Brain microvascular endothelial cell (primary cell): ENCODE results near the gene SELE.

Experiments used
- DNase-seq: peaks from one replicate; pipeline ENCODE4 v3.0.0-alpha.2; 2020
- H3K27ac ChIP-seq: fragments of 250-450 bp; sonication (Bioruptor Pico); 2 replicates; pipeline ENCODE4 v1.5.1; 2020; ENCODE audit warnings: mild to moderate bottlenecking, moderate library complexity
- H3K27me3 ChIP-seq: fragments of 250-450 bp; sonication (Bioruptor Pico); replicated peaks from 2 replicates; pipeline ENCODE4 v1.5.1; 2020; ENCODE audit warnings: mild to moderate bottlenecking
- H3K36me3 ChIP-seq: fragments of 250-450 bp; sonication (Bioruptor Pico); replicated peaks from 2 replicates; pipeline ENCODE4 v1.5.1; 2020; ENCODE audit warnings: mild to moderate bottlenecking
- H3K4me3 ChIP-seq: 2 replicates; pipeline ENCODE4 v1.5.1; 2011; ENCODE audit warnings: low read depth, mild to moderate bottlenecking, control low read depth, low read length, moderate library complexity
- CTCF ChIP-seq: IDR thresholded peaks from 2 replicates; pipeline ENCODE4 v1.5.1; 2011; ENCODE audit warnings: low read depth, mild to moderate bottlenecking, moderate library complexity, low read length, control low read depth, inconsistent platforms; ENCODE audit errors: missing control alignments
- in situ Hi-C: cut with HindIII; loops from 2 replicates; pipeline ENCODE4 v1.10.0; 2017; ENCODE audit warnings: low sequenced_read_pairs, low pct_ligation_motif_present

The SELE gene

GRCh38 chr1:169733924-169734323, at the start of gene SELE:
Gene SELE (minus strand): TSS chr1:169734079. CDS start chr1:169733612, 467 bp downstream.
- H3K27ac ChIP-seq: no peak within 1 kb of the TSS
- H3K36me3 ChIP-seq: no peaks in the 10 kb centered on the region
- no peak for TF ChIP-seq CTCF
- H3K4me3 ChIP-seq: no peak within 1 kb of the TSS
- no peaks in the 10 kb centered on the region for H3K27me3 ChIP-seq
- no peak for DNase-seq
- in situ Hi-C loops: no loop called here

GRCh38 chr1:169782596-169782995, 48.7 kb upstream of the SELE start:
- Histone ChIP-seq H3K36me3 (no peaks in the 10 kb centered on the region), H3K27me3 (no peaks in the 10 kb centered on the region), H3K27ac (no peak overlapping the region), H3K4me3 (no peak overlapping the region)
- no peak for TF ChIP-seq CTCF
- no peak for DNase-seq
- in situ Hi-C loops: no loop called here

GRCh38 chr1:169779970-169780369, 46.1 kb upstream of the SELE start:
- Histone ChIP-seq H3K4me3 (no peak overlapping the region), H3K36me3 (no peaks in the 10 kb centered on the region), H3K27me3 (no peaks in the 10 kb centered on the region), H3K27ac (peak overlapping the region; percentile 78)
- in situ Hi-C loops: no loop called here
- peak; percentile 66 for DNase-seq
- TF ChIP-seq CTCF: no peak

DNA sequence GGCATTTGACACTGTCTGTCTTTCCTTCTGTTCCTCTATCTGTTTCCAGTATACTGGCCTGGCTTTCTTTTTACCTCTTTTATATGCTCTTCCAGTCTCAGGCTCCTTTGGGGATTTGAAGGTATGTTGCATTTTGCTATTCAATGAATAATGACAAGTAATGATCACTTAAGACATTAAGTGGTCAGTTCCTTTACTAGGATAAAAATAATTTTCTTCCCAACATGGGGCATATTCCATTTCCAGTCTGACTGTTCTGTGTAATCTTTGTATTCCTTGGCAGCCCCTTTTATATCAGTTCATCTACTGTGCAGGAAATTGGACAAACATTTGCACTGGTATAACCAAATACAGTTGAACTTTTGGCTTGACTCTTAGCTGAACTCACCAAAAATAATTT, 45.3 kb upstream of the SELE start:
- TF ChIP-seq CTCF: no peak
- no peak for DNase-seq
- H3K4me3 ChIP-seq: no peak overlapping the region
- H3K36me3 ChIP-seq: no peaks in the 10 kb centered on the region
- H3K27me3 ChIP-seq: no peaks in the 10 kb centered on the region
- H3K27ac ChIP-seq: peak overlapping the region; percentile 78
- in situ Hi-C loops: no loop called here

GRCh38 chr1:169776440-169776839, 42.6 kb upstream of the SELE start:
- in situ Hi-C loops: no loop called here
- DNase-seq: no peak
- H3K27ac ChIP-seq: no peak overlapping the region
- H3K4me3 ChIP-seq: no peak overlapping the region
- TF ChIP-seq CTCF: no peak
- no peaks in the 10 kb centered on the region for H3K36me3 ChIP-seq
- H3K27me3 ChIP-seq: no peaks in the 10 kb centered on the region

DNA sequence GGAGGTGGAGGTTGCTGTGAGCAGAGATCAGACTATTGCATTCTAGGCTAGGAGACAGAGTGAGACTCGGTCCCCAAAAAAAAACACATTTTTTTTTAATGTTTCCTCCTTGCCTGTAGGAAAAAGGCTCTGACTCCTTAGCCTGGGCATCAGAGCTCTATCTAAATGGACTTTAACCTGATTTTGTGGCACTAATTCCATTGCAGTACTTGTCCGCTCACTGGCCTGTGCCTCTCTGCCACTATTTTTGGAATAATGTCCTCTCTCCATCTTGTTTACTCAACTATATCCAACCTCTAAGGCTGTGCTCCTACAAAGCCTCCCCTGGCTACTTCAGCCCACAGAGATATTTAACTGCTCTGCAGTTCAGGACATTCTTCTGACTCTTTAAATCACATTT, 34.3 kb upstream of the SELE start:
- H3K27me3 ChIP-seq: no peaks in the 10 kb centered on the region
- in situ Hi-C loops: no loop called here
- H3K36me3 ChIP-seq: no peaks in the 10 kb centered on the region
- H3K27ac ChIP-seq: no peak overlapping the region
- H3K4me3 ChIP-seq: no peak overlapping the region
- DNase-seq: no peak
- no peak for TF ChIP-seq CTCF
